ENCODE measurements around the gene LPAR2. TPM values are rescaled to one million over a fixed set of nuclear protein-coding genes. Genes with fewer than 3 reads are reported as not detected.

The LPAR2 gene
- polyA plus RNA-seq, 1 donor from 2014 or later: 77.1 TPM

DNA sequence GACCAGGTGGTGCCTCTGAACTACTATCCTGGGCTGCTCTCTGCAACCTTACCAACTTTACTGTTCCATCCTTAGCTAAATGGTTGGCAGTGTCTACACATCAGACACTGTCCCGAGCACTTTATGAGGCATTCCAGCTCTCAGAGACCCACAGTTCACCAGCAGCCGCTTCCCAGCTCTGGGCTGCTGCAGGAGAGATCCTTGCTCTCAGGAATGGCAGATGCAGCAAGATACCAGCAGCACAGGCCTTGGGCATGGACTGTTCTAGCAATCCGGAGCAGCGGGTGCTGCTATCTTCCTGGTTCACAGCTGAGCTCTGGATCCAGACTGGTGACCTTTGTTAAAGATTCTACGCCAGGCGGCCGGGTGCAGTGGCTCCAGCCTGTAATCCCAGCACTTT, 3.3 kb upstream of the LPAR2 start:
- H3K9me2 ChIP-seq (ENCODE audit: insufficient read depth, low read length): no peaks in the 10 kb centered on the region
- H3K9ac ChIP-seq (ENCODE audit: low read length): no peak overlapping the region
- no peaks in the 10 kb centered on the region for H3K79me2 ChIP-seq (replicated peaks; ENCODE audit: insufficient read depth, low read length)
- TF ChIP-seq, protein P1, sequence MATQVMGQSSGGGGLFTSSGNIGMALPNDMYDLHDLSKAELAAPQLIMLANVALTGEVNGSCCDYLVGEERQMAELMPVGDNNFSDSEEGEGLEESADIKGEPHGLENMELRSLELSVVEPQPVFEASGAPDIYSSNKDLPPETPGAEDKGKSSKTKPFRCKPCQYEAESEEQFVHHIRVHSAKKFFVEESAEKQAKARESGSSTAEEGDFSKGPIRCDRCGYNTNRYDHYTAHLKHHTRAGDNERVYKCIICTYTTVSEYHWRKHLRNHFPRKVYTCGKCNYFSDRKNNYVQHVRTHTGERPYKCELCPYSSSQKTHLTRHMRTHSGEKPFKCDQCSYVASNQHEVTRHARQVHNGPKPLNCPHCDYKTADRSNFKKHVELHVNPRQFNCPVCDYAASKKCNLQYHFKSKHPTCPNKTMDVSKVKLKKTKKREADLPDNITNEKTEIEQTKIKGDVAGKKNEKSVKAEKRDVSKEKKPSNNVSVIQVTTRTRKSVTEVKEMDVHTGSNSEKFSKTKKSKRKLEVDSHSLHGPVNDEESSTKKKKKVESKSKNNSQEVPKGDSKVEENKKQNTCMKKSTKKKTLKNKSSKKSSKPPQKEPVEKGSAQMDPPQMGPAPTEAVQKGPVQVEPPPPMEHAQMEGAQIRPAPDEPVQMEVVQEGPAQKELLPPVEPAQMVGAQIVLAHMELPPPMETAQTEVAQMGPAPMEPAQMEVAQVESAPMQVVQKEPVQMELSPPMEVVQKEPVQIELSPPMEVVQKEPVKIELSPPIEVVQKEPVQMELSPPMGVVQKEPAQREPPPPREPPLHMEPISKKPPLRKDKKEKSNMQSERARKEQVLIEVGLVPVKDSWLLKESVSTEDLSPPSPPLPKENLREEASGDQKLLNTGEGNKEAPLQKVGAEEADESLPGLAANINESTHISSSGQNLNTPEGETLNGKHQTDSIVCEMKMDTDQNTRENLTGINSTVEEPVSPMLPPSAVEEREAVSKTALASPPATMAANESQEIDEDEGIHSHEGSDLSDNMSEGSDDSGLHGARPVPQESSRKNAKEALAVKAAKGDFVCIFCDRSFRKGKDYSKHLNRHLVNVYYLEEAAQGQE (IDR thresholded peaks at IDR 0.05; ENCODE audit: borderline replicate concordance): no peak
- TF ChIP-seq RAD21 (conservative IDR thresholded peaks at IDR 0.05) (no peak), POLR2AphosphoS5 (IDR thresholded peaks at IDR 0.05) (no peak), EP300 (conservative IDR thresholded peaks at IDR 0.05; ENCODE audit: poor library complexity, severe bottlenecking) (no peak), EZH2 (IDR thresholded peaks at IDR 0.05; ENCODE audit: borderline replicate concordance, insufficient read depth, low read length, poor library complexity, severe bottlenecking) (no peak), TAF1 (IDR thresholded peaks at IDR 0.05; ENCODE audit: low read depth) (no peak), SMC3 (conservative IDR thresholded peaks at IDR 0.05; ENCODE audit: poor library complexity) (no peak), MXI1 (conservative IDR thresholded peaks at IDR 0.05; ENCODE audit: poor library complexity, severe bottlenecking) (no peak)
- TF ChIP-seq, protein P2, sequence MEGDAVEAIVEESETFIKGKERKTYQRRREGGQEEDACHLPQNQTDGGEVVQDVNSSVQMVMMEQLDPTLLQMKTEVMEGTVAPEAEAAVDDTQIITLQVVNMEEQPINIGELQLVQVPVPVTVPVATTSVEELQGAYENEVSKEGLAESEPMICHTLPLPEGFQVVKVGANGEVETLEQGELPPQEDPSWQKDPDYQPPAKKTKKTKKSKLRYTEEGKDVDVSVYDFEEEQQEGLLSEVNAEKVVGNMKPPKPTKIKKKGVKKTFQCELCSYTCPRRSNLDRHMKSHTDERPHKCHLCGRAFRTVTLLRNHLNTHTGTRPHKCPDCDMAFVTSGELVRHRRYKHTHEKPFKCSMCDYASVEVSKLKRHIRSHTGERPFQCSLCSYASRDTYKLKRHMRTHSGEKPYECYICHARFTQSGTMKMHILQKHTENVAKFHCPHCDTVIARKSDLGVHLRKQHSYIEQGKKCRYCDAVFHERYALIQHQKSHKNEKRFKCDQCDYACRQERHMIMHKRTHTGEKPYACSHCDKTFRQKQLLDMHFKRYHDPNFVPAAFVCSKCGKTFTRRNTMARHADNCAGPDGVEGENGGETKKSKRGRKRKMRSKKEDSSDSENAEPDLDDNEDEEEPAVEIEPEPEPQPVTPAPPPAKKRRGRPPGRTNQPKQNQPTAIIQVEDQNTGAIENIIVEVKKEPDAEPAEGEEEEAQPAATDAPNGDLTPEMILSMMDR (IDR thresholded peaks at IDR 0.05; ENCODE audit: poor library complexity, severe bottlenecking): no peak
- H4K20me1 ChIP-seq (ENCODE audit: insufficient read depth): no peaks in the 10 kb centered on the region
- no peaks in the 10 kb centered on the region for H3F3A ChIP-seq (ENCODE audit: insufficient read depth, low read length, poor library complexity, severe bottlenecking)
- H3K27me3 ChIP-seq (ENCODE audit: insufficient read depth, low read depth, low read length): no peaks in the 10 kb centered on the region
- H3K4me2 ChIP-seq (ENCODE audit: low read length): no peak overlapping the region
- H3K4me3 ChIP-seq (ENCODE audit: low read length): no peak overlapping the region
- no peak overlapping the region for H3K27ac ChIP-seq (ENCODE audit: low read length)
- H3K9me3 ChIP-seq (ENCODE audit: low read length): no peaks in the 10 kb centered on the region
- H3K36me3 ChIP-seq (ENCODE audit: insufficient read depth, low read length): no peaks in the 10 kb centered on the region
- H2AFZ ChIP-seq (ENCODE audit: low read depth, low read length): no peak overlapping the region

DNA sequence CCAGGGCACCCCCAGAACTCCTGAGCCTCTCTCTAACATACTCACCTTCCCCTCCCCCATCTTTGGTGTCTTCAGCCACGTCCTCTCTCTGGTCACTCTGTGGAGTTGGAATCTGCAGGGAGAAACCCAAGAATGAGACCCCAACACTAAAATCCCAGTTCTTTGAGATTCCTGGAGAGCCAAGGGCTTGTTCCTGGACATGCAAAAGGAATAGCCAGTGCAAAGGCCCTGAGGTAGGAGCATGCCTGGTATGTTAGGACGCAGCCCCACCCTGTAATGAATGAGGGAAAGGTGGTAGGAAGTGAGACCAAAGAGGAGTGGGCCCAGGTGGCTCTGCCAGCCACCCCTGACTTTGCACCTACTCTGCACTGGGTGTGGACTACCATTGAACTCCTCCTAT, 2.4 kb upstream of the LPAR2 start:
- Histone ChIP-seq H3K4me3 (ENCODE audit: low read length) (no peak overlapping the region), H3K36me3 (ENCODE audit: insufficient read depth, low read length) (no peaks in the 10 kb centered on the region), H3K79me2 (replicated peaks; ENCODE audit: insufficient read depth, low read length) (no peaks in the 10 kb centered on the region), H3K9me2 (ENCODE audit: insufficient read depth, low read length) (no peaks in the 10 kb centered on the region), H3K9ac (ENCODE audit: low read length) (no peak overlapping the region), H3K27ac (ENCODE audit: low read length) (no peak overlapping the region), H4K20me1 (ENCODE audit: insufficient read depth) (no peaks in the 10 kb centered on the region), H3K9me3 (ENCODE audit: low read length) (no peaks in the 10 kb centered on the region), H3K27me3 (ENCODE audit: insufficient read depth, low read depth, low read length) (no peaks in the 10 kb centered on the region), H3F3A (ENCODE audit: insufficient read depth, low read length, poor library complexity, severe bottlenecking) (no peaks in the 10 kb centered on the region), H2AFZ (ENCODE audit: low read depth, low read length) (no peak overlapping the region), H3K4me2 (ENCODE audit: low read length) (no peak overlapping the region)
- no peak for TF ChIP-seq MXI1 (conservative IDR thresholded peaks at IDR 0.05; ENCODE audit: poor library complexity, severe bottlenecking)
- TF ChIP-seq EP300 (conservative IDR thresholded peaks at IDR 0.05; ENCODE audit: poor library complexity, severe bottlenecking): no peak
- TF ChIP-seq, protein P2 (IDR thresholded peaks at IDR 0.05; ENCODE audit: poor library complexity, severe bottlenecking): no peak
- no peak for TF ChIP-seq EZH2 (IDR thresholded peaks at IDR 0.05; ENCODE audit: borderline replicate concordance, insufficient read depth, low read length, poor library complexity, severe bottlenecking)
- no peak for TF ChIP-seq TAF1 (IDR thresholded peaks at IDR 0.05; ENCODE audit: low read depth)
- TF ChIP-seq RAD21 (conservative IDR thresholded peaks at IDR 0.05): no peak
- no peak for TF ChIP-seq SMC3 (conservative IDR thresholded peaks at IDR 0.05; ENCODE audit: poor library complexity)
- TF ChIP-seq POLR2AphosphoS5 (IDR thresholded peaks at IDR 0.05): no peak
- TF ChIP-seq, protein P1 (IDR thresholded peaks at IDR 0.05; ENCODE audit: borderline replicate concordance): no peak
